Uterus (tissue), 4 donors: ENCODE measurements around the gene RAD23B. TPM values are rescaled to one million over a fixed set of nuclear protein-coding genes. Genes with fewer than 3 reads are reported as not detected.

Experiments used
- DNase-seq, 2 donors: peaks; one replicate each; pipeline ENCODE4 v3.0.0-alpha.2; 2019 to 2020
- H3K27ac ChIP-seq, 2 donors: fragments of 200-600 bp; sonication (generic); 1 replicate in 1 of 2; 2 replicates in 1 of 2; pipeline ENCODE4 v1.5.1; 2016 to 2018
- H3K27me3 ChIP-seq, 2 donors: fragments of 200-600 bp; sonication (generic); one replicate each; pipeline ENCODE4 v1.5.1; 2018 to 2019; ENCODE audit warnings: control low read depth in 1 of 2
- H3K36me3 ChIP-seq, 2 donors: fragments of 200-600 bp; sonication (generic); one replicate each; pipeline ENCODE4 v1.5.1; 2019; ENCODE audit warnings: control low read depth in 1 of 2
- H3K4me1 ChIP-seq, 2 donors: fragments of 200-600 bp; sonication (generic); one replicate each; pipeline ENCODE4 v1.5.1; 2018 to 2019; ENCODE audit warnings: control low read depth in 1 of 2
- H3K4me3 ChIP-seq, 2 donors: fragments of 200-600 bp; sonication (generic); 1 replicate in 1 of 2; 2 replicates in 1 of 2; pipeline ENCODE4 v1.5.1; 2018 to 2019; ENCODE audit warnings: mild to moderate bottlenecking in 1 of 2
- H3K9me3 ChIP-seq, 2 donors: fragments of 200-600 bp; sonication (generic); one replicate each; pipeline ENCODE4 v1.5.1; 2019; ENCODE audit warnings: control low read depth in 1 of 2
- CTCF ChIP-seq, 4 experiments: fragments of 200-600 bp in 2 of 4; fragments of 450-650 bp in 2 of 4; sonication (generic) in 2 of 4; IDR thresholded peaks; one replicate each; pipeline ENCODE4 v1.5.1; 2016 to 2019; ENCODE audit warnings: antibody characterized with exemption in 4 of 4, mild to moderate bottlenecking in 2 of 4, moderate library complexity in 1 of 4
- POLR2A ChIP-seq, 2 donors: fragments of 450-650 bp; IDR thresholded peaks; one replicate each; pipeline ENCODE4 v1.6.1; 2016; ENCODE audit warnings: antibody characterized with exemption in 2 of 2, mild to moderate bottlenecking in 1 of 2, moderate library complexity in 1 of 2
- intact Hi-C: fragments of 100-400 bp; cut with DNase I; formaldehyde crosslinking; loops from one replicate; pipeline ENCODE4 v1.15.1; 2023; ENCODE audit warnings: low total_unique reads
- total RNA-seq, 4 donors: library from RNA; depleted of rRNA in 3 of 4; stranded (reverse); fragments of >200 nt in 3 of 4; gene quantifications; one replicate each; pipeline versions ENCODE4 v1.1.0 to v1.2.4, GENCODE V29; 2014 to 2023
- donor health status: DM: yes; HTN: yes; CAD: no.

Gene RAD23B
- total RNA-seq, 4 donors from 2014 or later = 39.5 to 92.9 (median 63.8) TPM

DNA sequence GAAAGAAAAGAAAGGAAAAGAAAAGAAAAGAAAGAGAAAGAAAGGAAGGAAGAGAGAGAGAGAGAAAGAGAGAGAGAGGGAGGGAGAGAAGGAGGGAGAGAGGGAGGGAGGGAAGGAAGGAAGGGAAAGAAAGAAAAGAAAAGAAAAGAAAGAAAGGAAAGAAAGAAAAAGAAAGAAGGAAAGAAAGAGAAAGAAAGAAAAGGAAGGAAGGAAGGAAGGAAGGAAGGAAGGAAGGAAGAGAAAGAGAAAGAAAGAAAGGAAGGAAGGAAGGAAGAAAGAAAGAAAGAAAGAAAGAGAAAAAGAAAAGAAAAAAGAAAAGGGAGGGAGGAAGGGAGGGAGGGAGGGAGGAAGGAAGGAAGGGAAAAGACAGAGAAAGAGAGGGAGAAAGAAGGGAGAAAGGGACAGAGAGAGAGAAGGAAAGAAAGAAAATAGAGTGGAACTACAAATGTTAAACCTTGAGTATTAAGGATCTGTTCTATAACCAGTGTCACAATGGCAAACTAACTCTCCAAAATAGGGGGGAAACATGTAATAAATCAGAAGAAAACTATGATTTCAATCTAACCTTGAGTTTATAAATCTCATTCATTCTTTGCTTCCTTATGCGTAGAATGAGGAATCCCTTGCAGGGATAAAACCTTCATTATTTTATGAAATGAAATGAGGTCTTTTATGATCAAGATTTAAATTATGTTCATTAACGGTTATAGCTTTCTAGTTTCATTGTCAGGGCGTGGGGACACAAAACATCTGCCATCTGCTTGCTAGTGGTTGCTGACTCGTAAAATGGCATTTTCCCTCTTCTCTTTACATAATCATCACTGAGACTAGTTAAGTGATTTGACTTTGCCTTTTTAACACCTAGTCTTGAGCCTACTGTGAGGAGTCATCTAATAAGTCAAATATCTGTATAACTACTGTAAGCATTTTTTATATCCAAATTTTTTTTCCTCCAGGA lies 40.7 kb upstream of the RAD23B start:
- no peak overlapping the region for H3K27ac ChIP-seq
- no peaks in the 10 kb centered on the region for H3K9me3 ChIP-seq
- DNase-seq = no peak
- no peaks in the 10 kb centered on the region for H3K36me3 ChIP-seq
- no peaks in the 10 kb centered on the region for H3K4me1 ChIP-seq
- intact Hi-C loops = no loop called here
- TF ChIP-seq CTCF (IDR thresholded peaks at IDR 0.05) = no peak
- TF ChIP-seq POLR2A (IDR thresholded peaks at IDR 0.05) = no peak
- no peaks in the 10 kb centered on the region for H3K27me3 ChIP-seq
- H3K4me3 ChIP-seq = no peak overlapping the region

DNA sequence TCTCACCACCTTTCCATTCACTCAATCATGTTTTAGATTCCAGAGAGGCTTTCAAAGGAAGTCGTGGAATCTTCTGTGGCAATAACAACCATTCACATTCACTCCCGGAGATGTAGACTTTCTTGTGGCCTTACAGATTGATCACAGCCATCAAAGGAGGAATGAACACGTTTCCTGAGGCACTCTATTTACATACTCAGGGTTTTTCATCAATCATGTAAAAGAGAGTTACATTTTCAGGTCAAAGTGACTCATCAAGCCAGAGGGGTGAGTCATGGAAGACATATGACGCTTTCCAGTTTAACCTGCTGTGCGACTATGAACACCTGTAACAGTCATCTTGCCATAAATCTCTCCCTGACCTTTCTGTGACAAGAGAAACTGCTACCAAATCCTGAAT lies 39.3 kb upstream of the RAD23B start:
- TF ChIP-seq POLR2A (IDR thresholded peaks at IDR 0.05) = no peak
- TF ChIP-seq CTCF (IDR thresholded peaks at IDR 0.05) = no peak
- no peak for DNase-seq
- no peak overlapping the region for H3K27ac ChIP-seq
- no peaks in the 10 kb centered on the region for H3K4me1 ChIP-seq
- no peaks in the 10 kb centered on the region for H3K9me3 ChIP-seq
- H3K4me3 ChIP-seq = no peak overlapping the region
- intact Hi-C loops = no loop called here
- no peaks in the 10 kb centered on the region for H3K36me3 ChIP-seq
- no peaks in the 10 kb centered on the region for H3K27me3 ChIP-seq

DNA sequence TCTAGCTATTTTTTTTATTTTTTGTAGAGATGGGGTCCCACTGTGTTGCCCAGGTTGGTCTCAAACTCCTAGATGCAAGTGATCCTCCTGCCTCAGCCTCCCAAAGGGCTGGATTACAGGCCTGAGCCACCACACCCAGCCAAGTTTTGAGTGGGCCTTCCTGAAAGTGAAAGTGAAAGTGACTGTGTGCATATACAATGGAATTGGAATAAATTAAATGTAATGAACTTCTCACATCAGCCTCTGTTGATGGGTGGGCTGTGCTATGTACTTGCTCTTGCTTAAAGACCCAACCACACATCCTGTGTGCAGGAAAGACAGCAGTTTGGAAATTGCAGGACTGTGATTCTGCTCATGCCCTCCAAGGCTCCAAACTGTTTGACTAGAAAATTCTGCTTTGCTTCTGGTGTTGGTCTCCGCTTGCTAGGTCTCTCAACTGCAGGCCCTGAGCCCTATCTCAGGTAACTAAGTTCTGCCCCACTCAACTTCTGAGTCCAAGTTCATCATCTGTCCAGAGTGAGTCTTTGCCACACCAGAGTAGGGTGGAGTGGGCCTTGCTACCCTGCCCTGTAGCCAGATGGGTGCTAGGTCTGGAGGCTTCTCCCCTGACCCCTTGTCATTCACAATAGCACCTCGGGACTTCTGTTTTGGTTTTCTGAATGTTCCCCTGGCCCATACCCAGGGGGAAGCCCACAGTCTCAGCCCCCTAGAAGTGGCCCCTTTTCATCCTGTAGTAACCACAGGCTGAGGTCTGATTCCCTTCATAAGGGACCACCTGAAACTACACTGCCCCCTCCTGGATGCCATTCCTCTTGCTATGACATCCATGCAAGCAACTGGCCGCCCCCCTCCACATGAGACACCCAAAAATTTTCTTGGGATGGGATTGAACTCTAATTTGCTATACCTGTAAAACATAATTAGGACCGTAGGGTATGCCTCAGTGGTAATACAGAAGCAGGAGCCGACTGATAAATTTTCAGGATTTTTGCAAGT lies 36.5 kb upstream of the RAD23B start:
- TF ChIP-seq CTCF (IDR thresholded peaks at IDR 0.05) = no peak
- Histone ChIP-seq H3K36me3 (no peaks in the 10 kb centered on the region), H3K9me3 (no peaks in the 10 kb centered on the region), H3K4me3 (no peak overlapping the region), H3K4me1 (no peaks in the 10 kb centered on the region), H3K27ac (no peak overlapping the region), H3K27me3 (no peaks in the 10 kb centered on the region)
- DNase-seq = no peak
- intact Hi-C loops = no loop called here

GRCh38 chr9:107248714-107249113 lies 34.4 kb upstream of the RAD23B start:
- TF ChIP-seq POLR2A (IDR thresholded peaks at IDR 0.05) (no peak), CTCF (IDR thresholded peaks at IDR 0.05) (no peak)
- Histone ChIP-seq H3K27ac (no peak overlapping the region), H3K36me3 (no peaks in the 10 kb centered on the region), H3K4me1 (no peaks in the 10 kb centered on the region), H3K27me3 (no peaks in the 10 kb centered on the region), H3K4me3 (no peak overlapping the region), H3K9me3 (no peaks in the 10 kb centered on the region)
- intact Hi-C loops = no loop called here
- no peak for DNase-seq
